ENCODE measurements around the gene CRKL. TPM values are rescaled to one million over a fixed set of nuclear protein-coding genes. Genes with fewer than 3 reads are reported as not detected.
A peak's percentile ranks its signal among the peaks of the same experiment; 100 is the strongest.

The CRKL gene
- total and polyA plus RNA-seq, 3 donors from 2014 or later: 31.9 to 60.2 (median 47.5) TPM

DNA sequence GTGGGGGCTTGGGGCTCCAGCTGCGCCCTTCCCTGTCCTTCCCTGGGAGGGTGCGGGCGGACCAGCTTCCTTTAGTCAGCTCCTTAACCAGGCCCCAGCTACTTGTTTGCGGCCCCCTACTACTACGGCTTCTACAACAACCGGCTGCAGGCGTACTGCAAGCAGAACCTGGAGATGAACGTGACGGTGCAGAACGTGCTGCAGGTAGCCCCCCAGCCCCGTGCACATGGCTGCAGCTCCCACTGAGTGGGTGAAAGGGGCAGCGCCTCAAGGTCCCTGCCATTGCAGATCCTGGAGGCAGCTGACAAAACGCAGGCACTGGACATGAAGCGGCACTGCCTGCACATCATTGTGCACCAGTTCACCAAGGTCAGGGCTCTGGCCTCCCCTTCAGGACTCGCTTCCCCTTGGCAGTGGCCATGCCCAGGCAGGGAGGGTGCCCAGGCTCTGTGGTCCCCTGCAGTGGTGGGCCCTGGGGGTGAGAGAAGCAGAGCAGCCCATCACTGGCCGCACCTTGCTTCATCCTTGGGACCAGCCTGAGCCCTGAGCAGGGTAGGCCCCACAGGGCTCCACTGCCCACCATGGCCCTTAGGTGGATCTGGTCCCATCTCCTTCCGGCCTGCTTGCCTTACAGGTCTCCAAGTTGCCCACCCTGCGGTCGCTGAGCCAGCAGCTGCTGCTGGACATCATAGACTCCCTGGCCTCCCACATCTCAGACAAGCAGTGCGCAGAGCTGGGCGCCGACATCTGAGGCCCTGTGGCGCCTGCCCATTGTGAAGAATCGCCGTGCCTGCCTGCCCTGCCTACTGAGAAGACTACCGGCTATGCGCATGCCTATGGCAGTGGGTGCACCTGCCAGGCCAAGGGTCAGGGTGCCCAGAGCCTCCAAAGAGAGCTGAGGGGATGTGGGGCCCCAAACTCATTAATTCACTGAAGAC is 79.7 kb downstream of the CRKL start:
- intact Hi-C loops (cut with DNase I; ENCODE audit: low total_unique reads): no loop called here
- peaks cover 12% of the 10 kb centered on the region for H3K4me1 ChIP-seq

DNA sequence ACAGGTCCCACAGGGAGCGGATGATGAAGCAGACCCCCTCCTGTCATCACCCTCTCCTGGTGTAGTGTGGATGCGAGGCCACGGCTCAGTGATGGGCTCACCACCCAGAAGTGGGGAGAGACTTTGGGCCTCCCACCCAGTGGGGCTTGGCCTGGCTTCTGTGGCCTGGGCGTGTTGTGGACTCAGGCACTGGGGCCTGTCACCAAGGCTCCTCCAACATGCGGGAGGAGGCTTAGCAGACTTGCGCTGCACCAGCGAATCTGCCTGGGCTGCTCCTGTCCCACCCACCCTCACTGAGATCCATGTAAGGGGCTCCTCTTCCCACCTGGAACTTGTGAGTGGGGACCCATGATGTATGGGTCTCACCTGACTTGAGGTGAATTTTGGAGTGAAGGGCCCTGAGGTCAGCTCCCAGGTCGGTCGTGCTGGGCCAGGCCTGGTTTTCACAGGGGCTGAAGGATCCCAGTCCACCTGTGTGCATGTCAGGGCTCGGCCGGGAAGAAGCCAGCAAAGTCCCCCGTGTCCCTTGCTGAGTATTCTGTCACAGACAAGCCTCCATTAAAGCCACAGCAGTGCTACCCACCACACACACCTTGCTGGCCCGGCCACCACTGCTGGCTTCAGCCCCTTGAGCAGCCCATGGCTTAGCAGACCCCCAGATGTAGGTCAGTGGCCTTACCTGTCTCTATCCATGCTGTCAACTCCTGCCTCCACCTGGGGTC is 80.5 kb downstream of the CRKL start:
- Histone ChIP-seq H3K4me1 (peaks cover 12% of the 10 kb centered on the region), H3K27ac (no peak overlapping the region), H3K27me3 (no peaks in the 10 kb centered on the region), H3K4me3 (no peak overlapping the region), H3K36me3 (ENCODE audit: low read depth, missing control alignments) (no peaks in the 10 kb centered on the region), H3K9me3 (no peaks in the 10 kb centered on the region)
- intact Hi-C loops (cut with DNase I; ENCODE audit: low total_unique reads): no loop called here
- no peak for TF ChIP-seq POLR2A (IDR thresholded peaks at IDR 0.05)
- TF ChIP-seq, protein P1, sequence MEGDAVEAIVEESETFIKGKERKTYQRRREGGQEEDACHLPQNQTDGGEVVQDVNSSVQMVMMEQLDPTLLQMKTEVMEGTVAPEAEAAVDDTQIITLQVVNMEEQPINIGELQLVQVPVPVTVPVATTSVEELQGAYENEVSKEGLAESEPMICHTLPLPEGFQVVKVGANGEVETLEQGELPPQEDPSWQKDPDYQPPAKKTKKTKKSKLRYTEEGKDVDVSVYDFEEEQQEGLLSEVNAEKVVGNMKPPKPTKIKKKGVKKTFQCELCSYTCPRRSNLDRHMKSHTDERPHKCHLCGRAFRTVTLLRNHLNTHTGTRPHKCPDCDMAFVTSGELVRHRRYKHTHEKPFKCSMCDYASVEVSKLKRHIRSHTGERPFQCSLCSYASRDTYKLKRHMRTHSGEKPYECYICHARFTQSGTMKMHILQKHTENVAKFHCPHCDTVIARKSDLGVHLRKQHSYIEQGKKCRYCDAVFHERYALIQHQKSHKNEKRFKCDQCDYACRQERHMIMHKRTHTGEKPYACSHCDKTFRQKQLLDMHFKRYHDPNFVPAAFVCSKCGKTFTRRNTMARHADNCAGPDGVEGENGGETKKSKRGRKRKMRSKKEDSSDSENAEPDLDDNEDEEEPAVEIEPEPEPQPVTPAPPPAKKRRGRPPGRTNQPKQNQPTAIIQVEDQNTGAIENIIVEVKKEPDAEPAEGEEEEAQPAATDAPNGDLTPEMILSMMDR (IDR thresholded peaks at IDR 0.05): no peak
- DNase-seq: no peak
- 67 to 89% methylated on average over 1 to 13 of the region's 13 CpGs for WGBS, 2 donors

More for the DNA sequence above, 79.7 kb downstream of the CRKL start:
- Histone ChIP-seq H3K9me3 (no peaks in the 10 kb centered on the region), H3K36me3 (ENCODE audit: low read depth, missing control alignments) (no peaks in the 10 kb centered on the region), H3K4me3 (no peak overlapping the region), H3K27ac (no peak overlapping the region), H3K27me3 (no peaks in the 10 kb centered on the region)
- WGBS, 2 donors: 84 to 91% methylated on average over 14 to 27 of the region's 27 CpGs
- TF ChIP-seq, protein P1 (IDR thresholded peaks at IDR 0.05): no peak
- no peak for TF ChIP-seq POLR2A (IDR thresholded peaks at IDR 0.05)
- no peak for DNase-seq

- no peak overlapping the region for H3K4me3 ChIP-seq
- no peaks in the 10 kb centered on the region for H3K36me3 ChIP-seq (ENCODE audit: low read depth, missing control alignments)
- DNase-seq: no peak
- H3K27ac ChIP-seq: no peak overlapping the region
- no peaks in the 10 kb centered on the region for H3K27me3 ChIP-seq
- H3K4me1 ChIP-seq: peaks cover 18% of the 10 kb centered on the region
- 57 to 68% methylated on average over 6 to 7 of the region's 7 CpGs for WGBS, 2 donors
- TF ChIP-seq, protein P1 (IDR thresholded peaks at IDR 0.05): no peak
- no peak for TF ChIP-seq POLR2A (IDR thresholded peaks at IDR 0.05)
- H3K9me3 ChIP-seq: no peaks in the 10 kb centered on the region
- intact Hi-C loops (cut with DNase I; ENCODE audit: low total_unique reads): no loop called here
Measured at GRCh38 chr22:20998411-20999336, 81.5 kb downstream of the CRKL start.

- Histone ChIP-seq H3K27ac (peak overlapping the region in 1 of 2 donors; percentile 94), H3K4me1 (peaks cover 21% of the 10 kb centered on the region), H3K4me3 (no peak overlapping the region), H3K36me3 (ENCODE audit: low read depth, missing control alignments) (no peaks in the 10 kb centered on the region), H3K27me3 (no peaks in the 10 kb centered on the region), H3K9me3 (no peaks in the 10 kb centered on the region)
- DNase-seq: no peak
- 85 to 89% methylated on average over 9 to 27 of the region's 27 CpGs for WGBS, 2 donors
- no peak for TF ChIP-seq POLR2A (IDR thresholded peaks at IDR 0.05)
- TF ChIP-seq, protein P1 (IDR thresholded peaks at IDR 0.05): no peak
- intact Hi-C loops (cut with DNase I; ENCODE audit: low total_unique reads): no loop called here
Measured at GRCh38 chr22:20999350-21000206, 82.4 kb downstream of the CRKL start.

Measured in testis (tissue), 3 donors.